Measurements from ENCODE around the gene GATA2. TPM values are rescaled to one million over a fixed set of nuclear protein-coding genes. Genes with fewer than 3 reads are reported as not detected.

Gene GATA2
- total RNA-seq, 1 experiment from 2014 or later: 74.6 TPM

DNA sequence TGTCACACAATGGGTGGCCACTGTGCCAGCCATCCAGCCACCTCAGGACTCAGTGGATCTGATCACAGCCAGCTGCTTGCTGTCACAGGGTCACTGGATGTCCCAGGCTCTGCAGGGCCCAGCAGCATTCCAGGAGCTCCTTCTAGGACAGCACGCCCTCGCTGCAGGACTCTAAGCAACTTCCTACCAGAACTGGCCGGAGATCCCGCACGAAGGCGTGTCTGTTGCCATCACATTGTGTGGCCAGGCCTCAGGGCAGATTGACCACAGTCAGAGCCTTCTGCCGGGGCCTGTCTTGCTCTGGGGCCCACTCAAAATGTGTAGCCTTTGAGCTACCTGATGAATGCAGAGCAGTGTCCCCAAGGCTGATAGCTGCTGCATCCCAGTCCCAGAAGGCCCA lies 50.9 kb downstream of the GATA2 start:
- no peak for ATAC-seq
- in situ Hi-C loops (cut with HindIII; ENCODE audit: low pct_unique_long_range_greater_than_20kb, low sequenced_read_pairs) (no loop called here), intact Hi-C loops (cut with micrococcal nuclease; ENCODE audit: unreplicated experiment) (no loop called here)
- no TSS peak for BruUV-seq (replicated peaks)
- Histone ChIP-seq H3K4me1 (ENCODE audit: control insufficient read depth, insufficient read depth, low read length) (no peaks in the 10 kb centered on the region), H3K27ac (ENCODE audit: low read length) (no peak overlapping the region), H3K9me3 (ENCODE audit: control insufficient read depth, insufficient read depth, low read depth, low read length) (no peaks in the 10 kb centered on the region), H3K4me3 (ENCODE audit: low read depth in 2 of 2, low read length in 2 of 2) (no peak overlapping the region), H3K27me3 (ENCODE audit: control insufficient read depth, insufficient read depth, low read length) (no peaks in the 10 kb centered on the region), H3K36me3 (ENCODE audit: control insufficient read depth, insufficient read depth, low read length) (no peaks in the 10 kb centered on the region)
- TF ChIP-seq CTCF (IDR thresholded peaks at IDR 0.05): no peak
- no peak for TF ChIP-seq TCF7L2 (IDR thresholded peaks at IDR 0.05; ENCODE audit: low read depth, low read length)
- TF ChIP-seq POLR2AphosphoS5 (IDR thresholded peaks at IDR 0.05; ENCODE audit: low read depth, low read length): no peak
- TF ChIP-seq, protein P1, sequence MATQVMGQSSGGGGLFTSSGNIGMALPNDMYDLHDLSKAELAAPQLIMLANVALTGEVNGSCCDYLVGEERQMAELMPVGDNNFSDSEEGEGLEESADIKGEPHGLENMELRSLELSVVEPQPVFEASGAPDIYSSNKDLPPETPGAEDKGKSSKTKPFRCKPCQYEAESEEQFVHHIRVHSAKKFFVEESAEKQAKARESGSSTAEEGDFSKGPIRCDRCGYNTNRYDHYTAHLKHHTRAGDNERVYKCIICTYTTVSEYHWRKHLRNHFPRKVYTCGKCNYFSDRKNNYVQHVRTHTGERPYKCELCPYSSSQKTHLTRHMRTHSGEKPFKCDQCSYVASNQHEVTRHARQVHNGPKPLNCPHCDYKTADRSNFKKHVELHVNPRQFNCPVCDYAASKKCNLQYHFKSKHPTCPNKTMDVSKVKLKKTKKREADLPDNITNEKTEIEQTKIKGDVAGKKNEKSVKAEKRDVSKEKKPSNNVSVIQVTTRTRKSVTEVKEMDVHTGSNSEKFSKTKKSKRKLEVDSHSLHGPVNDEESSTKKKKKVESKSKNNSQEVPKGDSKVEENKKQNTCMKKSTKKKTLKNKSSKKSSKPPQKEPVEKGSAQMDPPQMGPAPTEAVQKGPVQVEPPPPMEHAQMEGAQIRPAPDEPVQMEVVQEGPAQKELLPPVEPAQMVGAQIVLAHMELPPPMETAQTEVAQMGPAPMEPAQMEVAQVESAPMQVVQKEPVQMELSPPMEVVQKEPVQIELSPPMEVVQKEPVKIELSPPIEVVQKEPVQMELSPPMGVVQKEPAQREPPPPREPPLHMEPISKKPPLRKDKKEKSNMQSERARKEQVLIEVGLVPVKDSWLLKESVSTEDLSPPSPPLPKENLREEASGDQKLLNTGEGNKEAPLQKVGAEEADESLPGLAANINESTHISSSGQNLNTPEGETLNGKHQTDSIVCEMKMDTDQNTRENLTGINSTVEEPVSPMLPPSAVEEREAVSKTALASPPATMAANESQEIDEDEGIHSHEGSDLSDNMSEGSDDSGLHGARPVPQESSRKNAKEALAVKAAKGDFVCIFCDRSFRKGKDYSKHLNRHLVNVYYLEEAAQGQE (IDR thresholded peaks at IDR 0.05; ENCODE audit: insufficient read depth in 1 of 2, low read depth in 2 of 2, low read length in 1 of 2): no peak
- no peak for TF ChIP-seq SIN3A (IDR thresholded peaks at IDR 0.05; ENCODE audit: borderline replicate concordance, insufficient read depth, low read depth, low read length)
- no peak for DNase-seq (ENCODE audit: low read depth, low spot score)
- ChIA-PET POLR2A (no interaction called here), CTCF (interaction anchor here (0.9 kb wide), 1 partner anchor 17 kb away, joined by 3 read pairs; no protein-coding TSS in a partner anchor)

DNA sequence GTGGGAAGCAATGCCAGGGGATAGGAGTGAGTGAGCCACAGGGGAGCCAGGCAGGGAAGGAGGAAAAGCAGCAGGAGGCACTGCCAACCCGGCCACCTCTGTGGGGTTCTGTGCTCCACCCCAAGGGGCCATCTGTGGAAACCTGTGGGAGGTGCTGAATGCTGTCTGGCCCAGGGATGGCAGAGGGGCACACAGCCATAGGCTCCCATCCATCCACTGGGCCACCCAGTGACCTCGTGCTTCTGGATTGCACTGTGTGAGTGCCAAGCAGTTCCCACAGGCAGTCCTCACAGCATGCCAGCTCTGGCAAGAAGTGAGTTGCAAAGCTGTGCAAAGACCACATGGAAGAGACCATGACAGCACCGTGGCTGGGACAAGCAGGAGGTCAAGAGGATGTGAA lies 53.8 kb downstream of the GATA2 start:
- ATAC-seq: peak; percentile 38; the same call in 1 of the 2 replicates

More for the DNA sequence above, 53.8 kb downstream of the GATA2 start:
- no peak for TF ChIP-seq POLR2AphosphoS5 (IDR thresholded peaks at IDR 0.05; ENCODE audit: low read depth, low read length)
- no peak for TF ChIP-seq TCF7L2 (IDR thresholded peaks at IDR 0.05; ENCODE audit: low read depth, low read length)
- TF ChIP-seq SIN3A (IDR thresholded peaks at IDR 0.05; ENCODE audit: borderline replicate concordance, insufficient read depth, low read depth, low read length): no peak
- TF ChIP-seq CTCF (IDR thresholded peaks at IDR 0.05): no peak
- TF ChIP-seq, protein P1 (IDR thresholded peaks at IDR 0.05; ENCODE audit: insufficient read depth in 1 of 2, low read depth in 2 of 2, low read length in 1 of 2): no peak
- in situ Hi-C loops (cut with HindIII; ENCODE audit: low pct_unique_long_range_greater_than_20kb, low sequenced_read_pairs): no loop called here
- no TSS peak for BruUV-seq (replicated peaks)
- POLR2A ChIA-PET: no interaction called here
- H3K4me3 ChIP-seq (ENCODE audit: low read depth in 2 of 2, low read length in 2 of 2): no peak overlapping the region
- intact Hi-C loops (cut with micrococcal nuclease; ENCODE audit: unreplicated experiment): no loop called here
- CTCF ChIA-PET: interaction anchor here (1.4 kb wide), 1 partner anchor 12 kb away, joined by 3 read pairs; no protein-coding TSS in a partner anchor
- no peak for DNase-seq (ENCODE audit: low read depth, low spot score)
- H3K4me1 ChIP-seq (ENCODE audit: control insufficient read depth, insufficient read depth, low read length): no peaks in the 10 kb centered on the region
- no peak overlapping the region for H3K27ac ChIP-seq (ENCODE audit: low read length)
- no peaks in the 10 kb centered on the region for H3K36me3 ChIP-seq (ENCODE audit: control insufficient read depth, insufficient read depth, low read length)
- H3K9me3 ChIP-seq (ENCODE audit: control insufficient read depth, insufficient read depth, low read depth, low read length): no peaks in the 10 kb centered on the region
- H3K27me3 ChIP-seq (ENCODE audit: control insufficient read depth, insufficient read depth, low read length): no peaks in the 10 kb centered on the region

Data from Panc1 (cell line).